ENCODE data around the gene TSPAN2. TPM values are rescaled to one million over a fixed set of nuclear protein-coding genes. Genes with fewer than 3 reads are reported as not detected.

The TSPAN2 gene
- total RNA-seq, 2 donors from 2014 or later: 7.1 to 10.7 TPM

- no peak for TF ChIP-seq CTCF (conservative IDR thresholded peaks at IDR 0.05)
- no peak for DNase-seq
- WGBS, 2 experiments (ENCODE audit: insufficient coverage in 1 of 2, insufficient read length in 1 of 2): 60 to 90% methylated on average over 1 of the region's 1 CpG
- H3K4me1 ChIP-seq (ENCODE audit: control insufficient read depth, insufficient read depth, low read length): no peaks in the 10 kb centered on the region
- no peaks in the 10 kb centered on the region for H3K9me3 ChIP-seq (ENCODE audit: control insufficient read depth, low read length)
- no peaks in the 10 kb centered on the region for H3K9me3 Mint-ChIP-seq
- no peaks in the 10 kb centered on the region for H3K36me3 ChIP-seq (ENCODE audit: control insufficient read depth, insufficient read depth, low read length)
- H3K4me1 Mint-ChIP-seq: peaks cover 17% of the 10 kb centered on the region
- H3K36me3 Mint-ChIP-seq (ENCODE audit: low read depth): no peaks in the 10 kb centered on the region
- no peak overlapping the region for H3K27ac Mint-ChIP-seq
- no peak overlapping the region for H3K27ac ChIP-seq (ENCODE audit: low read depth, low read length)
- H3K4me3 Mint-ChIP-seq: no peak overlapping the region
- no peaks in the 10 kb centered on the region for H3K27me3 ChIP-seq (ENCODE audit: control insufficient read depth, insufficient read depth, low read length, poor library complexity, severe bottlenecking)
- no peak overlapping the region for H3K9ac ChIP-seq (ENCODE audit: extremely low read depth, low read length, poor library complexity, severe bottlenecking)
- no peak overlapping the region for H3K4me3 ChIP-seq (ENCODE audit: low read length)
- H3K27me3 Mint-ChIP-seq (ENCODE audit: insufficient read depth): no peaks in the 10 kb centered on the region
These were observed 10.4 kb upstream of the TSPAN2 start for GRCh38 chr1:115099693-115100050.

GRCh38 chr1:115098979-115099692 is 9.8 kb upstream of the TSPAN2 start:
- Mint-ChIP-seq H3K4me1 (peaks cover 17% of the 10 kb centered on the region), H3K27me3 (ENCODE audit: insufficient read depth) (no peaks in the 10 kb centered on the region), H3K27ac (no peak overlapping the region), H3K4me3 (no peak overlapping the region), H3K36me3 (ENCODE audit: low read depth) (no peaks in the 10 kb centered on the region), H3K9me3 (no peaks in the 10 kb centered on the region)
- WGBS, 2 experiments (ENCODE audit: insufficient coverage in 1 of 2, insufficient read length in 1 of 2): 91 to 94% methylated on average over 6 to 13 of the region's 13 CpGs
- no peak overlapping the region for H3K4me3 ChIP-seq (ENCODE audit: low read length)
- H3K4me1 ChIP-seq (ENCODE audit: control insufficient read depth, insufficient read depth, low read length): no peaks in the 10 kb centered on the region
- no peak overlapping the region for H3K9ac ChIP-seq (ENCODE audit: extremely low read depth, low read length, poor library complexity, severe bottlenecking)
- no peaks in the 10 kb centered on the region for H3K9me3 ChIP-seq (ENCODE audit: control insufficient read depth, low read length)
- no peaks in the 10 kb centered on the region for H3K36me3 ChIP-seq (ENCODE audit: control insufficient read depth, insufficient read depth, low read length)
- no peaks in the 10 kb centered on the region for H3K27me3 ChIP-seq (ENCODE audit: control insufficient read depth, insufficient read depth, low read length, poor library complexity, severe bottlenecking)
- no peak for DNase-seq
- H3K27ac ChIP-seq (ENCODE audit: low read depth, low read length): peak overlapping the region; percentile 8
- TF ChIP-seq CTCF (conservative IDR thresholded peaks at IDR 0.05): no peak

GRCh38 chr1:115092175-115092574 is 2.9 kb upstream of the TSPAN2 start:
- Mint-ChIP-seq H3K36me3 (ENCODE audit: low read depth) (no peaks in the 10 kb centered on the region), H3K4me1 (peaks cover 8% of the 10 kb centered on the region), H3K4me3 (no peak overlapping the region), H3K27ac (no peak overlapping the region), H3K9me3 (no peaks in the 10 kb centered on the region), H3K27me3 (ENCODE audit: insufficient read depth) (peaks cover 32% of the 10 kb centered on the region)
- H3K4me3 ChIP-seq (ENCODE audit: low read length): no peak overlapping the region
- H3K36me3 ChIP-seq (ENCODE audit: control insufficient read depth, insufficient read depth, low read length): no peaks in the 10 kb centered on the region
- no peaks in the 10 kb centered on the region for H3K9me3 ChIP-seq (ENCODE audit: control insufficient read depth, low read length)
- no peak overlapping the region for H3K9ac ChIP-seq (ENCODE audit: extremely low read depth, low read length, poor library complexity, severe bottlenecking)
- no peak overlapping the region for H3K27ac ChIP-seq (ENCODE audit: low read depth, low read length)
- 100% methylated on average over 1 of the region's 1 CpG; no CpG with 5 or more reads in 1 of the 2 experiments for WGBS, 2 experiments (ENCODE audit: insufficient coverage in 1 of 2, insufficient read length in 1 of 2)
- no peak for DNase-seq
- H3K27me3 ChIP-seq (ENCODE audit: control insufficient read depth, insufficient read depth, low read length, poor library complexity, severe bottlenecking): peaks cover 11% of the 10 kb centered on the region
- peaks cover 3% of the 10 kb centered on the region for H3K4me1 ChIP-seq (ENCODE audit: control insufficient read depth, insufficient read depth, low read length)
- TF ChIP-seq CTCF (conservative IDR thresholded peaks at IDR 0.05): no peak
